Natural killer cell (primary cell): ENCODE data around the gene RLN3. TPM values are rescaled to one million over a fixed set of nuclear protein-coding genes. Genes with fewer than 3 reads are reported as not detected.

Experiments used
- ATAC-seq, 3 donors: fragments of 150-1000 bp in 2 of 3; fragments of 200-7000 bp in 1 of 3; cut with Tn5 transposase; 1 replicate in 1 of 3; 2 replicates in 2 of 3; pipeline ENCODE4 v1.10.0; 2021; ENCODE audit warnings: mild to moderate bottlenecking in 2 of 3, moderate library complexity in 2 of 3
- DNase-seq, 2 donors: peaks; one replicate each; pipeline versions ENCODE4 v3.0.0 to v3.0.0-alpha.2; 2013 to 2021; ENCODE audit warnings: mixed read lengths in 1 of 2
- H3K27ac ChIP-seq: one replicate; pipeline ENCODE4 v1.5.1; 2013; ENCODE audit warnings: mild to moderate bottlenecking, low read length
- H3K27me3 ChIP-seq: one replicate; pipeline ENCODE4 v1.6.1; 2013; ENCODE audit warnings: low read length; ENCODE audit not compliant: control insufficient read depth, insufficient read depth
- H3K36me3 ChIP-seq: one replicate; pipeline ENCODE4 v1.6.1; 2013; ENCODE audit warnings: low read length; ENCODE audit not compliant: control insufficient read depth, insufficient read depth
- H3K4me1 ChIP-seq: one replicate; pipeline ENCODE4 v1.6.1; 2013; ENCODE audit warnings: low read length; ENCODE audit not compliant: control insufficient read depth, insufficient read depth
- H3K4me3 ChIP-seq: one replicate; pipeline ENCODE4 v1.5.1; 2013; ENCODE audit warnings: low read length
- H3K9me3 ChIP-seq: one replicate; pipeline ENCODE4 v1.6.1; 2013; ENCODE audit warnings: low read length; ENCODE audit not compliant: control insufficient read depth, insufficient read depth
- H3K27ac Mint-ChIP-seq, 2 donors: one replicate each; pipeline ENCODE4 v1.8.0; 2022; ENCODE audit warnings: mild to moderate bottlenecking in 2 of 2, mixed read lengths in 2 of 2, moderate library complexity in 1 of 2
- H3K27me3 Mint-ChIP-seq, 2 donors: one replicate each; pipeline ENCODE4 v1.8.0; 2022; ENCODE audit warnings: low read depth in 2 of 2, mixed read lengths in 2 of 2
- H3K36me3 Mint-ChIP-seq: one replicate; pipeline ENCODE4 v1.8.0; 2022; ENCODE audit warnings: mixed read lengths
- H3K4me1 Mint-ChIP-seq, 2 donors: one replicate each; pipeline ENCODE4 v1.8.0; 2022; ENCODE audit warnings: mixed read lengths in 2 of 2
- H3K4me3 Mint-ChIP-seq: one replicate; pipeline ENCODE4 v1.8.0; 2022; ENCODE audit warnings: mild to moderate bottlenecking, moderate library complexity, mixed read lengths
- H3K9me3 Mint-ChIP-seq, 2 donors: one replicate each; pipeline ENCODE4 v1.8.0; 2022; ENCODE audit warnings: mixed read lengths in 2 of 2
- WGBS: methylation state at CpG from one replicate; pipeline ENCODE4 v1.1.7; 2013; ENCODE audit warnings: missing lambda C conversion rate; ENCODE audit not compliant: insufficient coverage; 5-methylcytosine and 5-hydroxymethylcytosine counted together
- intact Hi-C: fragments of 100-400 bp; cut with micrococcal nuclease; formaldehyde crosslinking; loops from one replicate; pipeline ENCODE4 v1.14.2; 2022
- total RNA-seq, 4 donors: library from RNA; stranded (reverse); fragments of 120-200 nt in 1 of 4; gene quantifications; one replicate each; pipeline versions ENCODE4 v1.2.3 to v1.2.4, GENCODE V29; 2013 to 2022
- TF ChIP-seq, protein P1 (sequence below): fragments of 200-600 bp; IDR thresholded peaks from one replicate; pipeline ENCODE4 v1.8.0; 2022; ENCODE audit warnings: antibody characterized with exemption

RLN3 gene
- total RNA-seq, 3 donors from 2014 or later (not counting 1 experiment from before 2014, with no cell fraction given): not detected

DNA sequence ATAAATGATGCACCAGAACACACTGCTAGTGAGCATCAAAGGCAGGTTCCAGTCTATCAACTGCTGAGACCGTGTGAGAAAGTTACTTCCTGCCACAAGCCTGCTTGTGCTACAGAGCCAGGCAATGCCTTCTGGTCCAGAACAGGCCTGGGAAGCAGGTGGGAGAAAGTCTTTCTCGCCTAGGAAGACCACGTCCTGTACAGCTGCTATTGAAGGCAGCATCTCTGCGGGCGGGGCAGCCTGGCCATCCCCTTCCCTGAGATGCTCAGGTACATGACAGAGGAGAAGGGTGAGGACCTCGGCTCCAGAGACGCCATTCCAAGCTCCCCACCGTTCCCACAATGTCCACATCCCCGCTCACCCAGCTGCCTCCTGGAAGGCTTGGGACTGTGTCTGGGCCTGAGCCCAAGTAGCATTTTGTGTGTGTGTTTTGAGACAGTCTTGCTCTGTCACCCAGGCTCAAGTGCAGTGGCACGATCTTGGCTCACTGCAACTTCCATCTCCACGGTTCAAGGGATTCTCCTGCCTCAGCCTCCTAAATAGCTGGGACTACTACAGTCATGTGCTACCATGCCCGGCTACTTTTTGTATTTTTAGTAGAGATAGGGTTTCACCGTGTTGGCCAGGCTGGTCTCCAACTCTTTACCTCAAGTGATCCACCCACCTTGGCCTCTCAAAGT, 25.2 kb upstream of the RLN3 start:
- Histone ChIP-seq H3K4me3 (no peak overlapping the region), H3K36me3 (no peaks in the 10 kb centered on the region), H3K4me1 (peaks cover 57% of the 10 kb centered on the region), H3K27ac (peak overlapping the region; percentile 99), H3K9me3 (peaks cover 9% of the 10 kb centered on the region), H3K27me3 (no peaks in the 10 kb centered on the region)
- H3K4me1 Mint-ChIP-seq: peaks cover 32 to 48% of the 10 kb centered on the region in 2 donors
- H3K36me3 Mint-ChIP-seq: no peaks in the 10 kb centered on the region
- intact Hi-C loops: no loop called here
- ATAC-seq (peak in 1 of 3 donors; percentile 7), DNase-seq (peak in 1 of 2 donors; percentile 77)
- H3K27ac Mint-ChIP-seq: peak overlapping the region; percentile 99
- H3K27me3 Mint-ChIP-seq: no peaks in the 10 kb centered on the region
- H3K9me3 Mint-ChIP-seq: no peaks in the 10 kb centered on the region
- TF ChIP-seq, protein P1, sequence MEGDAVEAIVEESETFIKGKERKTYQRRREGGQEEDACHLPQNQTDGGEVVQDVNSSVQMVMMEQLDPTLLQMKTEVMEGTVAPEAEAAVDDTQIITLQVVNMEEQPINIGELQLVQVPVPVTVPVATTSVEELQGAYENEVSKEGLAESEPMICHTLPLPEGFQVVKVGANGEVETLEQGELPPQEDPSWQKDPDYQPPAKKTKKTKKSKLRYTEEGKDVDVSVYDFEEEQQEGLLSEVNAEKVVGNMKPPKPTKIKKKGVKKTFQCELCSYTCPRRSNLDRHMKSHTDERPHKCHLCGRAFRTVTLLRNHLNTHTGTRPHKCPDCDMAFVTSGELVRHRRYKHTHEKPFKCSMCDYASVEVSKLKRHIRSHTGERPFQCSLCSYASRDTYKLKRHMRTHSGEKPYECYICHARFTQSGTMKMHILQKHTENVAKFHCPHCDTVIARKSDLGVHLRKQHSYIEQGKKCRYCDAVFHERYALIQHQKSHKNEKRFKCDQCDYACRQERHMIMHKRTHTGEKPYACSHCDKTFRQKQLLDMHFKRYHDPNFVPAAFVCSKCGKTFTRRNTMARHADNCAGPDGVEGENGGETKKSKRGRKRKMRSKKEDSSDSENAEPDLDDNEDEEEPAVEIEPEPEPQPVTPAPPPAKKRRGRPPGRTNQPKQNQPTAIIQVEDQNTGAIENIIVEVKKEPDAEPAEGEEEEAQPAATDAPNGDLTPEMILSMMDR: no peak
- H3K4me3 Mint-ChIP-seq: peak overlapping the region; percentile 73
- 50% methylated on average over 9 of the region's 13 CpGs for WGBS

DNA sequence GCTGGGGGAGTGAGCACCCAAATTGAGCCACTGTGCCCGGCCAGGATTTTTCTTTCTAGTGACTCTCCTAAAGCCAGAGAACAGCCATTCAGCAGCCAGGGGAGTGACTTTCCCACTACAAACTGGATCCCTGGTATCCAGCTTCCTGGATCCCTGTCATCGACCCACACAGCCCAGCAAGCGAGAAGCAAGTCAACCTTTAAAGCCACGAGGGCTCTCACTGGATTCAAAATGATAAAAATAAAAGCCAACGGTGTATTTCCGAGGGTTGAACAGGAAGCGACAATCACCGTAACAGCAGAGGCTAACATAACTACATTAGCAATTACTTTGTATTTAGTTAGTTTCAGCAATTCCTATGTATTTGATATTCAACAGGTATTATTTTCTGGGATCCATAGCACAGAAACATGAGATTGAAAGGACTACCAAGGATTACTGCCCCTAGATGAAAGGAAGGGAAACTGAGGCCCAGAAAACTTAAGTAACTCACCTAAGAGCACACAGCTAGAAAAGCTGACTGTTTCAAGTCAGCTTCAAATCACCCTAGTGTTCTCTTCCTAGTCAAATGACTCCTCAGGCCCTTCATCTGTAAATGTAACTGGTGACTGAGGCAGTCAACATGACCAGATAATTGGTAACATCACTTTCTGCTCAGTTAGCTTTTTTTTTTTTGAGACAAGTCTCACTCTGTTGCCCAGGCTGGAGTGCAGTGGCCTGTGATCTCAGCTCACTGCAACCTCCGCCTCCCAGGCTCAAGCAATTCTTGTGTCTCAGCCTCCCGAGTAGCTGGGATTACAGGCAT, 24.5 kb upstream of the RLN3 start:
- peaks cover 8% of the 10 kb centered on the region for H3K9me3 ChIP-seq
- peaks cover 57% of the 10 kb centered on the region for H3K4me1 ChIP-seq
- H3K27me3 Mint-ChIP-seq: no peaks in the 10 kb centered on the region
- peak overlapping the region; percentile 73 for H3K4me3 Mint-ChIP-seq
- H3K27ac Mint-ChIP-seq: peak overlapping the region; percentile 99
- TF ChIP-seq, protein P1: no peak
- H3K36me3 ChIP-seq: no peaks in the 10 kb centered on the region
- DNase-seq (peak in 1 of 2 donors; percentile 62), ATAC-seq (no peak)
- H3K9me3 Mint-ChIP-seq: no peaks in the 10 kb centered on the region
- intact Hi-C loops: no loop called here
- H3K4me1 Mint-ChIP-seq: peaks cover 32 to 48% of the 10 kb centered on the region in 2 donors
- 15% methylated on average over 10 of the region's 10 CpGs for WGBS
- H3K27ac ChIP-seq: peak overlapping the region; percentile 99
- H3K36me3 Mint-ChIP-seq: no peaks in the 10 kb centered on the region
- H3K27me3 ChIP-seq: no peaks in the 10 kb centered on the region
- H3K4me3 ChIP-seq: no peak overlapping the region

DNA sequence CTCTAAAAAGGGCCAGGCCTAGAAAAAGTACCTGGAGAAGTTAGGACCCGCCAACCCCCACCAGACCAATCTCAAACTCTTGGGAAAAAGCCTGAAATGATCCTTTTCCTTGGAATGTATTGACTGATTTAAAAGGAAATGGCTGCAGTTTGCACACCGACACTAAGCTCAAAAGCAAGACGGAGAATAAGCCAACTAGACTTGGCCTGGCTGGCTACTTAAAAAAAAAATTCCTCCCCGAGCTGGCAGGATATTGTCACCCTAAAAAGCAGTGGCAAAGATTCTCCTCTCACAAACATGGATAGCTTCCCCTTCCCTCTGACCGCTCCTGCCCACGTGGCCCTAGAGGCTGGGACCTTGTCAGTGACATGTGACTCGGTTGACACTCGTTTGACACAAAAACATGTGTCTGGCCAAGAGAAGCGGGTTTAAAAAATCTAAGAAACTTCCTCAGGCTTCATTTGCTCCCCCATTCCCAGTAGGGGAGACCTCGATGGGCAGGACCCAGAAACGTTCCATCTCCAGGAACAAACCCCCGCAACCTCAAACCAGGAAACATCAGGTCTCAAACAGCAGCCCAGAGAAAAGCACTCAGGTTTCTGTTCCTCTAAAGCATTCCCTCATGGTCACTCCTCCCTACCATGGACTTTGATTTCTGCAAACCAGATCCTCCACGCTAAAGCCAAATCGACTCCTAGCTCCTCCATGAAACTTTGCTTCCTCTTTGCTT, 23.2 kb upstream of the RLN3 start:
- Histone ChIP-seq H3K9me3 (no peaks in the 10 kb centered on the region), H3K4me3 (no peak overlapping the region), H3K36me3 (no peaks in the 10 kb centered on the region), H3K27ac (peak overlapping the region; percentile 99), H3K27me3 (no peaks in the 10 kb centered on the region), H3K4me1 (peaks cover 57% of the 10 kb centered on the region)
- intact Hi-C loops: loop anchor here (5.0 kb wide), 1 partner anchor 38 kb away; no protein-coding TSS in a partner anchor
- Mint-ChIP-seq H3K9me3 (no peaks in the 10 kb centered on the region), H3K4me3 (peak overlapping the region; percentile 76), H3K27ac (peak overlapping the region; percentile 99), H3K27me3 (no peaks in the 10 kb centered on the region), H3K4me1 (peaks cover 32 to 48% of the 10 kb centered on the region in 2 donors), H3K36me3 (no peaks in the 10 kb centered on the region)
- TF ChIP-seq, protein P1: no peak
- WGBS: 34% methylated on average over 12 of the region's 14 CpGs
- no peak for ATAC-seq
- DNase-seq: peak in 1 of 2 donors; percentile 50
